A673 (cell line): ENCODE results near the gene PPIG. TPM values are rescaled to one million over a fixed set of nuclear protein-coding genes. Genes with fewer than 3 reads are reported as not detected.

Source experiments
- BruUV-seq: library from RNA; stranded (reverse); fragments of 400-500 nt; replicated peaks from 2 replicates; lab custom pipeline; 2021; lab: Mats Ljungman, UMichigan
- CTCF ChIA-PET: fragments of 300-600 bp; sonication (Branson Sonifier 250); formaldehyde crosslinking; loops from one replicate; lab custom pipeline; 2022; ENCODE audit warnings: antibody characterized with exemption; lab: Charles Lee
- POLR2A ChIA-PET: fragments of 300-600 bp; sonication (Branson Sonifier 250); formaldehyde crosslinking; loops from one replicate; lab custom pipeline; 2022; ENCODE audit warnings: antibody characterized with exemption; ENCODE audit not compliant: low non-redundant PET; lab: Charles Lee
- DNase-seq: peaks from one replicate; pipeline ENCODE4 v3.0.0-alpha.2; 2015; ENCODE audit warnings: low spot score
- H3K27ac ChIP-seq: fragments of 200-600 bp; sonication (generic); 2 replicates; pipeline ENCODE4 v1.5.1; 2016; ENCODE audit warnings: mixed run types, low read depth, mild to moderate bottlenecking, mixed read lengths, antibody characterized with exemption, low read length; ENCODE audit not compliant: poor library complexity, severe bottlenecking
- H3K27me3 ChIP-seq: fragments of 200-600 bp; sonication (generic); replicated peaks from 2 replicates; pipeline ENCODE4 v1.6.1; 2017; ENCODE audit warnings: mixed run types, low read depth, mild to moderate bottlenecking, mixed read lengths, antibody characterized with exemption, low read length; ENCODE audit not compliant: insufficient read depth, poor library complexity
- H3K36me3 ChIP-seq: fragments of 200-600 bp; sonication (generic); 2 replicates; pipeline ENCODE4 v1.6.1; 2016; ENCODE audit warnings: mixed run types, mild to moderate bottlenecking, mixed read lengths, antibody characterized with exemption, low read length; ENCODE audit not compliant: insufficient read depth, poor library complexity, severe bottlenecking
- H3K4me1 ChIP-seq: fragments of 200-600 bp; sonication (generic); 2 replicates; pipeline ENCODE4 v1.6.1; 2017; ENCODE audit warnings: mixed run types, mild to moderate bottlenecking, mixed read lengths, antibody characterized with exemption, low read length; ENCODE audit not compliant: insufficient read depth, poor library complexity, severe bottlenecking
- H3K4me3 ChIP-seq: fragments of 200-600 bp; sonication (generic); 2 replicates; pipeline ENCODE4 v1.5.1; 2016; ENCODE audit warnings: low read depth, mixed run types, mild to moderate bottlenecking, mixed read lengths, low read length; ENCODE audit not compliant: poor library complexity, severe bottlenecking
- H3K9me3 ChIP-seq: fragments of 200-600 bp; sonication (generic); 2 replicates; pipeline ENCODE4 v1.6.1; 2016; ENCODE audit warnings: mixed run types, low read depth, mild to moderate bottlenecking, mixed read lengths, antibody characterized with exemption, low read length; ENCODE audit not compliant: poor library complexity, severe bottlenecking
- EZH2 ChIP-seq: fragments of 200-600 bp; sonication (generic); IDR thresholded peaks from 2 replicates; pipeline ENCODE4 v1.6.1; 2017; ENCODE audit warnings: borderline replicate concordance, low read depth, mild to moderate bottlenecking, mixed read lengths, antibody characterized with exemption, low read length; ENCODE audit not compliant: poor library complexity, severe bottlenecking
- intact Hi-C: fragments of 100-400 bp; cut with micrococcal nuclease; formaldehyde crosslinking; loops from one replicate; pipeline ENCODE4 v1.10.0; 2022; ENCODE audit not compliant: unreplicated experiment
- total RNA-seq: library from RNA; stranded (reverse); gene quantifications from 2 replicates; pipeline ENCODE4 v1.2.3, GENCODE V29; 2021
- TF ChIP-seq, protein P1 (sequence below): fragments of 300-800, 200-600 bp; sonication (generic); conservative IDR thresholded peaks from 2 replicates; pipeline ENCODE4 v1.5.1; 2017; ENCODE audit warnings: low read depth, mild to moderate bottlenecking, antibody characterized with exemption, low read length, moderate library complexity, mixed read lengths

Gene PPIG
- total RNA-seq, 1 experiment from 2014 or later = 69.8 TPM

GRCh38 chr2:169598982-169599381, 14.8 kb downstream of the PPIG start:
- no TSS peak for BruUV-seq
- intact Hi-C loops = no loop called here
- Histone ChIP-seq H3K27me3 (no peaks in the 10 kb centered on the region), H3K9me3 (no peaks in the 10 kb centered on the region), H3K4me3 (no peak overlapping the region), H3K27ac (no peak overlapping the region), H3K4me1 (no peaks in the 10 kb centered on the region), H3K36me3 (peaks cover 3% of the 10 kb centered on the region)
- no peak for DNase-seq
- no peak for TF ChIP-seq EZH2
- TF ChIP-seq, protein P1, sequence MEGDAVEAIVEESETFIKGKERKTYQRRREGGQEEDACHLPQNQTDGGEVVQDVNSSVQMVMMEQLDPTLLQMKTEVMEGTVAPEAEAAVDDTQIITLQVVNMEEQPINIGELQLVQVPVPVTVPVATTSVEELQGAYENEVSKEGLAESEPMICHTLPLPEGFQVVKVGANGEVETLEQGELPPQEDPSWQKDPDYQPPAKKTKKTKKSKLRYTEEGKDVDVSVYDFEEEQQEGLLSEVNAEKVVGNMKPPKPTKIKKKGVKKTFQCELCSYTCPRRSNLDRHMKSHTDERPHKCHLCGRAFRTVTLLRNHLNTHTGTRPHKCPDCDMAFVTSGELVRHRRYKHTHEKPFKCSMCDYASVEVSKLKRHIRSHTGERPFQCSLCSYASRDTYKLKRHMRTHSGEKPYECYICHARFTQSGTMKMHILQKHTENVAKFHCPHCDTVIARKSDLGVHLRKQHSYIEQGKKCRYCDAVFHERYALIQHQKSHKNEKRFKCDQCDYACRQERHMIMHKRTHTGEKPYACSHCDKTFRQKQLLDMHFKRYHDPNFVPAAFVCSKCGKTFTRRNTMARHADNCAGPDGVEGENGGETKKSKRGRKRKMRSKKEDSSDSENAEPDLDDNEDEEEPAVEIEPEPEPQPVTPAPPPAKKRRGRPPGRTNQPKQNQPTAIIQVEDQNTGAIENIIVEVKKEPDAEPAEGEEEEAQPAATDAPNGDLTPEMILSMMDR = no peak
- CTCF ChIA-PET = no interaction called here
- POLR2A ChIA-PET = no interaction called here

GRCh38 chr2:169599568-169599967, 15.4 kb downstream of the PPIG start:
- no peaks in the 10 kb centered on the region for H3K9me3 ChIP-seq
- TF ChIP-seq, protein P1 = no peak
- no peak for TF ChIP-seq EZH2
- no peaks in the 10 kb centered on the region for H3K4me1 ChIP-seq
- ChIA-PET POLR2A (no interaction called here), CTCF (no interaction called here)
- peaks cover 8% of the 10 kb centered on the region for H3K36me3 ChIP-seq
- BruUV-seq = no TSS peak
- no peaks in the 10 kb centered on the region for H3K27me3 ChIP-seq
- H3K27ac ChIP-seq = no peak overlapping the region
- intact Hi-C loops = no loop called here
- no peak for DNase-seq
- no peak overlapping the region for H3K4me3 ChIP-seq

- Histone ChIP-seq H3K4me3 (no peak overlapping the region), H3K9me3 (no peaks in the 10 kb centered on the region), H3K4me1 (no peaks in the 10 kb centered on the region), H3K27me3 (no peaks in the 10 kb centered on the region), H3K27ac (no peak overlapping the region), H3K36me3 (peaks cover 96% of the 10 kb centered on the region)
- ChIA-PET POLR2A (no interaction called here), CTCF (no interaction called here)
- TF ChIP-seq EZH2 = no peak
- TF ChIP-seq, protein P1 = no peak
- no TSS peak for BruUV-seq
- intact Hi-C loops = no loop called here
- DNase-seq = no peak
Measured at GRCh38 chr2:169609264-169609663, 25.1 kb downstream of the PPIG start.
